NCI-H2227 (cell line): ENCODE measurements around the gene AP1AR.

Experiments used
- DNase-seq: peaks from one replicate; lab custom pipeline; 2025; ENCODE audit not compliant: unreplicated experiment; lab: John Stamatoyannopoulos, UW

Gene AP1AR

DNA sequence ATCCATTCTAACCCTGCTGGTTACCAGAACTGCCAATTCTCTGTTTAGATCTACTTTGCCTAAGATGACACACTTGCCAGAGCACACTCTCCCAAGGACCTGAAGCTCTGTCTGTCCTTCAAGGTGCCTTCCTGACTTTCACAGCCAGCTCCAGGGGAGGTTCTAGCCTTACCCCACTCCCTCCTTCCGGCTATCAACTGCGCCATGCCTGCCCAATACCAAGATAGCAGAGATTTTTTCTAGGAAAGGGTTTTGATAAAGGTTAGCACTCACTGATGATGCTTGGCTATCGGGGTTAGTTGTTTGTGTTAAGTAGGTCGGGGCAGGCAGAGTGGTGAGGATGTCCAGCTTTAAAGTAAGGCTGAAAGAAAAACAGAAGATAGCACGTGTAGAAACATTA, 79.9 kb downstream of the AP1AR start:
- no peak for DNase-seq

DNA sequence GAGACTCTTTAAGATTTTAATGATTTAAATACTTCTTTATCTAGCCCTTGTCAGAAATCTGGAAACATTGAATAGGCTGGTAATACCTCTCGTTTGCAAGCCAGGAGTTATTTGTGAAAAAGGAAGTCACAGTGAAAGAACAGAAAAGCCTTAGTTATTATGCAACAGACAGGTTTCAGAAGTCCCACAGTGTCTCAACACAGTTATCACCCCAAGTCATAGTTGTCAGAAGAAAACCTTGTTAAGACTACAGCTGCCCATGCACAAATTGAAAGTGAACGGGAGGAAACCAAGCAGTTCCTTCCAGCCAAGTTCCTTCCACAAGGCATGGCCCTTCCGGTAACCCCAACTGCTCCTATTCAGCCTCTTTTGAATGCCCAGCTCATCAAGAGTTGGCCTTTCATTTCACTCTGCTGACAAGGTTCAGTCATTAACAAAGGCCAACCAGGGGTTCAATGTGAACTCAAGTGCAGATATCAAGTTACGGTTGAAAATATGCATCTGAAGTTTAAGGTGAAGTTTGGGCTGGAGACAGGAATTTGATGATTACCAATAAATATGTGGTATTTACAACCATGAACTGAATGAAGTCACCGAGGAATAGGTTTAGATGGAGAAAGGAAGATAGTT, 81.1 kb downstream of the AP1AR start:
- no peak for DNase-seq

- DNase-seq: no peak
These were observed 83.9 kb downstream of the AP1AR start for GRCh38 chr4:112315446-112315845.

- no peak for DNase-seq
These were observed 84.8 kb downstream of the AP1AR start for GRCh38 chr4:112316360-112316759.

GRCh38 chr4:112318239-112319142, 86.9 kb downstream of the AP1AR start:
- DNase-seq: no peak
